Breast epithelium (tissue), 4 donors: ENCODE measurements around the gene FARP1. TPM values are rescaled to one million over a fixed set of nuclear protein-coding genes. Genes with fewer than 3 reads are reported as not detected.

ENCODE experiments used
- DNase-seq, 2 donors: peaks; one replicate each; pipeline ENCODE4 v3.0.0-alpha.2; 2019; ENCODE audit warnings: low spot score in 2 of 2
- H3K27ac ChIP-seq, 2 donors: fragments of 200-600 bp; sonication (generic) in 1 of 2; one replicate each; pipeline ENCODE4 v1.5.1; 2016 to 2019; ENCODE audit warnings: mild to moderate bottlenecking in 1 of 2
- H3K27me3 ChIP-seq, 2 donors: fragments of 200-600 bp; sonication (generic) in 1 of 2; one replicate each; pipeline versions ENCODE4 v1.5.1 to v1.6.0; 2017 to 2019; ENCODE audit warnings: control low read depth in 1 of 2, mild to moderate bottlenecking in 1 of 2
- H3K36me3 ChIP-seq: fragments of 200-600 bp; one replicate; pipeline ENCODE4 v1.5.1; 2019
- H3K4me1 ChIP-seq, 2 donors: fragments of 200-600 bp; sonication (generic); one replicate each; pipeline ENCODE4 v1.5.1; 2016 to 2019; ENCODE audit warnings: control low read depth in 1 of 2
- H3K4me3 ChIP-seq, 3 donors: fragments of 200-600 bp; sonication (generic); 1 replicate in 2 of 3; 2 replicates in 1 of 3; pipeline ENCODE4 v1.5.1; 2016 to 2019; ENCODE audit warnings: mild to moderate bottlenecking in 3 of 3, moderate library complexity in 2 of 3
- H3K9me3 ChIP-seq, 2 donors: fragments of 200-600 bp; sonication (generic) in 1 of 2; one replicate each; pipeline ENCODE4 v1.5.1; 2016 to 2019; ENCODE audit warnings: control low read depth in 1 of 2
- CTCF ChIP-seq, 3 donors: fragments of 450-650 bp; IDR thresholded peaks; one replicate each; pipeline ENCODE4 v1.5.1; 2016 to 2017; ENCODE audit warnings: antibody characterized with exemption in 3 of 3, mild to moderate bottlenecking in 3 of 3, moderate library complexity in 3 of 3
- POLR2A ChIP-seq: fragments of 450-650 bp; IDR thresholded peaks from one replicate; pipeline ENCODE4 v1.6.1; 2016; ENCODE audit warnings: antibody characterized with exemption, mild to moderate bottlenecking, moderate library complexity
- POLR2AphosphoS5 ChIP-seq, 3 donors: sonication (generic); formaldehyde crosslinking; IDR thresholded peaks; one replicate each; pipeline ENCODE4 v1.6.1; 2017; ENCODE audit warnings: antibody characterized with exemption in 3 of 3
- intact Hi-C: fragments of 100-400 bp; cut with DNase I; formaldehyde crosslinking; loops from one replicate; pipeline ENCODE4 v1.15.1; 2023; ENCODE audit warnings: low total_unique reads
- total RNA-seq, 3 donors: library from RNA; depleted of rRNA; stranded (reverse); fragments of >200 nt; gene quantifications; one replicate each; pipeline ENCODE4 v1.1.0, GENCODE V29; 2016

FARP1 gene
- total RNA-seq, 3 donors from 2014 or later: 29.8 to 97.3 (median 80.1) TPM

GRCh38 chr13:98157188-98157587 lies 14.3 kb downstream of the FARP1 start:
- intact Hi-C loops: no loop called here
- Histone ChIP-seq H3K36me3 (no peaks in the 10 kb centered on the region), H3K27me3 (no peaks in the 10 kb centered on the region), H3K9me3 (no peaks in the 10 kb centered on the region), H3K4me3 (no peak overlapping the region), H3K27ac (no peak overlapping the region), H3K4me1 (no peaks in the 10 kb centered on the region)
- TF ChIP-seq POLR2AphosphoS5 (IDR thresholded peaks at IDR 0.05) (no peak), CTCF (IDR thresholded peaks at IDR 0.05) (no peak), POLR2A (no peak)
- no peak for DNase-seq

DNA sequence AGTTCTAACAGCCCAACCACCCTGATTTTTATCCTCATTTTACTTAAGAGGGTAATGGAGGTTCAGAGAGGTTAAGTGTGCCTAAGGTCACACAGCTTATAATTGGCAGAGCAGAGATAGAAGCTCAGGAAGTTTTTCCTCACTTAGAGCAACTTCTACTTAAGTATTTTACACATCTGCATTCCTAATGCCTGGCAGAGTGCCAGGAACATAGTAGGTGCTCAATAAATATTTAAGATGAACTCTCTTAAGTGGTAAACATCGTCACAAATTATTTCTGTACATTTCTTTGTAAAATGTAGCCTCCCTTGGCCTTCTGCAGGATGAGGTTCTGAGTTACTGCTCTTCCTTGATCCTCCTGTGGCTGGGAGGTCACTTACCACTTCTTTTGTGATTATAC lies 14.7 kb downstream of the FARP1 start:
- Histone ChIP-seq H3K9me3 (no peaks in the 10 kb centered on the region), H3K4me1 (no peaks in the 10 kb centered on the region), H3K27ac (no peak overlapping the region), H3K4me3 (no peak overlapping the region), H3K27me3 (no peaks in the 10 kb centered on the region), H3K36me3 (no peaks in the 10 kb centered on the region)
- DNase-seq: no peak
- TF ChIP-seq POLR2AphosphoS5 (IDR thresholded peaks at IDR 0.05) (no peak), POLR2A (no peak), CTCF (IDR thresholded peaks at IDR 0.05) (no peak)
- intact Hi-C loops: no loop called here

DNA sequence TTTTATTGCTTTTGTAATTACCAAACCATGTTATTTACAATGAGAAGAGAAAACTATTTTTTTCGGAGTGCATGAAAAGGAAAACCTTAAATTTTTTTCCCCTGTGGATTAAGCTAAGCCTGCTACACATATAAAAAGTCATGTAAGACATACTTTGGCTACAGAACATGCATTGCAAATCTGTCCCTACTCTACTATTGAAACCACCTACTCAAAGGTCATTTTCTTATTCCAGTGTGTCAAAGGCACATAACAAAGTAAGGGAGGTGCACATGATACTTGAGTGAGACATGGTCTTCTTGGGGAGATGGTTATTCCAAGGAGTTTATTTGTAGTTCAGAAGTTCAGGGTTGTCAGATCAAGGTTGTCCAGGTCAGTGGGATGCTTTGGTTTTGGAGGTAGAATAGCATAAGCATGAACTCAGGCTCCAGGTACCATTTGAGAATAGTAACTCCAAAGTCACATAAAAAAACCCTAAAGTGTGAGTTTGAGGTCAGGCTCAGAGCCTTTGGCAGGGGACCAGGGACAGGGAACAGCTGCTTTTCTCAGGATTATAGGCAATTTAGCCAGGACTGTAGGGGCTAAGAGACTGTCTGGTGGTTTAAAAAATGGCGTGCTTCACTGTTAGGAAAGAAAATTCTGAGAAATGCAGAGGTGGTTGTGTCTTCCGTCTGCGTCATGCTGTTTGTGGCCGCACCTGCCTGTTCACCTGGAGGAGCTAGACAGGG lies 15.4 kb downstream of the FARP1 start:
- H3K9me3 ChIP-seq: no peaks in the 10 kb centered on the region
- no peak overlapping the region for H3K27ac ChIP-seq
- no peaks in the 10 kb centered on the region for H3K4me1 ChIP-seq
- intact Hi-C loops: no loop called here
- H3K27me3 ChIP-seq: no peaks in the 10 kb centered on the region
- no peak overlapping the region for H3K4me3 ChIP-seq
- DNase-seq: no peak
- TF ChIP-seq POLR2A (no peak), POLR2AphosphoS5 (IDR thresholded peaks at IDR 0.05) (no peak), CTCF (IDR thresholded peaks at IDR 0.05) (no peak)
- no peaks in the 10 kb centered on the region for H3K36me3 ChIP-seq

DNA sequence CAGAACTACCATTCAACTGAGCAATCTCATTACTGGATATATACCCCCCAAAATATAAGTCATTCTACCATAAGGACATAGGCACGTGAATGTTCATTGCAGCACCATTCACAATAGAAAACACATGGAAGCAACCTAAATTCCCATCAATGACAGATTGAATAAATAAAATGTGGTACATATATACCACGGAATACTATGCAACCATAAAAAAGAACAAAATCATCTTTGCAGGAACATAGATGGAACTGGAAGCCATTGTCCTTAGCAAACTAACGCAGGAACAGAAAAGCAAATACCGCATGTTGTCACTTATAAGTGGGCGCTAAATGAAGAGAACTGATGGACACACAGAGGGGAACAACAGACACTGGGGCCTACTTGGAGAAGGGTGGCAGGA lies 20.0 kb downstream of the FARP1 start:
- TF ChIP-seq POLR2A (no peak), CTCF (IDR thresholded peaks at IDR 0.05) (no peak), POLR2AphosphoS5 (IDR thresholded peaks at IDR 0.05) (no peak)
- Histone ChIP-seq H3K4me3 (no peak overlapping the region), H3K36me3 (no peaks in the 10 kb centered on the region), H3K27ac (no peak overlapping the region), H3K9me3 (no peaks in the 10 kb centered on the region), H3K27me3 (no peaks in the 10 kb centered on the region), H3K4me1 (no peaks in the 10 kb centered on the region)
- intact Hi-C loops: no loop called here
- no peak for DNase-seq

DNA sequence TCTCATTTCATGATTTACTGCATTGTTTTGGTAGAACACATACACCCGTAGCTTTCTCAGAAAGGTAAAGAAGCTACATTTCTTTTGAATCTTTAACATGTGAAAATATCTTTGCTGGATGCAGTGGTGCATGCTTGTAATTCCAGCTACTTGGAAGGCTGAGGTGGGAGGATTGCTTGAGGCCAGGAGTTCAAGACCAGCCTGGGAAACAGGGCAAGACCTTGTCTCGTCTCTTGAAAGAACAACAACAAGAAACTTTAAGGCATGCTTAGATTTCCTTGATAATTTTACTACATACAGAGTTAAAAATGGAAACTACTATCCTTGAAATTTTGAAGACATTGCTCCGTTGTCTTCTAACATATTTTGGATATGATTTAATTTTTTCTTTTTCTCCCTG lies 26.4 kb downstream of the FARP1 start:
- TF ChIP-seq POLR2AphosphoS5 (IDR thresholded peaks at IDR 0.05): no peak
- TF ChIP-seq POLR2A: no peak
- no peak for TF ChIP-seq CTCF (IDR thresholded peaks at IDR 0.05)

More for the DNA sequence above, 26.4 kb downstream of the FARP1 start:
- H3K36me3 ChIP-seq: no peaks in the 10 kb centered on the region
- no peaks in the 10 kb centered on the region for H3K9me3 ChIP-seq
- intact Hi-C loops: no loop called here
- H3K4me3 ChIP-seq: no peak overlapping the region
- peaks cover 3 to 25% of the 10 kb centered on the region in 2 donors for H3K4me1 ChIP-seq
- DNase-seq: no peak
- no peak overlapping the region for H3K27ac ChIP-seq
- H3K27me3 ChIP-seq: no peaks in the 10 kb centered on the region
